Fibroblast of mammary gland (primary cell): ENCODE results near the gene TLL2.
A peak's percentile ranks its signal among the peaks of the same experiment; 100 is the strongest.

Source experiments
- DNase-seq: peaks from one replicate; pipeline ENCODE4 v3.0.0-alpha.2; 2010; ENCODE audit warnings: low read depth
- H3K4me3 ChIP-seq: 2 replicates; pipeline ENCODE4 v1.5.1; 2011; ENCODE audit warnings: low read depth, mild to moderate bottlenecking, low read length, moderate library complexity; ENCODE audit not compliant: control insufficient read depth
- TF ChIP-seq, protein P1 (sequence below): conservative IDR thresholded peaks from 2 replicates; pipeline ENCODE4 v1.5.1; 2011; ENCODE audit warnings: low read depth, low read length, inconsistent platforms; ENCODE audit not compliant: control insufficient read depth, insufficient read depth

The TLL2 gene

DNA sequence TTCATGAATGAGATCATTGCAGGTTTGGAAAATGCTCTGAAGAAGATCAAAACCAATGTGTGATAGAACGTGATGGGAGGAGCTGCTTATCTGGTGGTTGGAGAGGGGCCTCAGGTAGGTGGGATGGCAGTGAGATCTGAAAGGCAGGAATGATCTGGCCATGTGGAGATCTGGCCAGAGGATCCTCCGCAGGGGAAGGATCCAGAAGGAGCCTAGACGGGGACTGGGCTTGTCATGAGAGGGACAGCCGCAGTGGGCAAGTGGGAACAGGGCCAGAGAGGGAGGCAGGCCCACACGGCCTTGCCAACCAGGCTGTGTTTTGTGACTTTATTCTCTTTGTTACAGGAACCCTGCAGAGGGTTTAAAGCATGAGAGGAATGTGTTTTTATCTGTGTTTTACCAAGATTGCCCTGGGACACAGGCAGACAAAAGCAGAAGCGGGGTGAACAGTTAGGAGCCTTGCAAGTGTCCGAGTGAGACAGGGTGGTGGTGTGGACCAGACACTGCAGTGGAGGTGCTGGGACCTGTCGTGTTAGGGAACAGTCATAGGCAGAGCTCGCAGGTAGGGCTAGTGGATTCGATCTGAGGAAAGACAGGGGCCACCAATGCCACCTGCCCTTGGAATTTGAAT, 66.6 kb downstream of the TLL2 start:
- H3K4me3 ChIP-seq = no peak overlapping the region
- DNase-seq = no peak
- TF ChIP-seq, protein P1, sequence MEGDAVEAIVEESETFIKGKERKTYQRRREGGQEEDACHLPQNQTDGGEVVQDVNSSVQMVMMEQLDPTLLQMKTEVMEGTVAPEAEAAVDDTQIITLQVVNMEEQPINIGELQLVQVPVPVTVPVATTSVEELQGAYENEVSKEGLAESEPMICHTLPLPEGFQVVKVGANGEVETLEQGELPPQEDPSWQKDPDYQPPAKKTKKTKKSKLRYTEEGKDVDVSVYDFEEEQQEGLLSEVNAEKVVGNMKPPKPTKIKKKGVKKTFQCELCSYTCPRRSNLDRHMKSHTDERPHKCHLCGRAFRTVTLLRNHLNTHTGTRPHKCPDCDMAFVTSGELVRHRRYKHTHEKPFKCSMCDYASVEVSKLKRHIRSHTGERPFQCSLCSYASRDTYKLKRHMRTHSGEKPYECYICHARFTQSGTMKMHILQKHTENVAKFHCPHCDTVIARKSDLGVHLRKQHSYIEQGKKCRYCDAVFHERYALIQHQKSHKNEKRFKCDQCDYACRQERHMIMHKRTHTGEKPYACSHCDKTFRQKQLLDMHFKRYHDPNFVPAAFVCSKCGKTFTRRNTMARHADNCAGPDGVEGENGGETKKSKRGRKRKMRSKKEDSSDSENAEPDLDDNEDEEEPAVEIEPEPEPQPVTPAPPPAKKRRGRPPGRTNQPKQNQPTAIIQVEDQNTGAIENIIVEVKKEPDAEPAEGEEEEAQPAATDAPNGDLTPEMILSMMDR = no peak

GRCh38 chr10:96441987-96442643, 71.6 kb downstream of the TLL2 start:
- TF ChIP-seq, protein P1 = no peak
- no peak for DNase-seq
- no peak overlapping the region for H3K4me3 ChIP-seq

GRCh38 chr10:96441322-96441885, 72.3 kb downstream of the TLL2 start:
- TF ChIP-seq, protein P1 = no peak
- no peak for DNase-seq
- H3K4me3 ChIP-seq = no peak overlapping the region

DNA sequence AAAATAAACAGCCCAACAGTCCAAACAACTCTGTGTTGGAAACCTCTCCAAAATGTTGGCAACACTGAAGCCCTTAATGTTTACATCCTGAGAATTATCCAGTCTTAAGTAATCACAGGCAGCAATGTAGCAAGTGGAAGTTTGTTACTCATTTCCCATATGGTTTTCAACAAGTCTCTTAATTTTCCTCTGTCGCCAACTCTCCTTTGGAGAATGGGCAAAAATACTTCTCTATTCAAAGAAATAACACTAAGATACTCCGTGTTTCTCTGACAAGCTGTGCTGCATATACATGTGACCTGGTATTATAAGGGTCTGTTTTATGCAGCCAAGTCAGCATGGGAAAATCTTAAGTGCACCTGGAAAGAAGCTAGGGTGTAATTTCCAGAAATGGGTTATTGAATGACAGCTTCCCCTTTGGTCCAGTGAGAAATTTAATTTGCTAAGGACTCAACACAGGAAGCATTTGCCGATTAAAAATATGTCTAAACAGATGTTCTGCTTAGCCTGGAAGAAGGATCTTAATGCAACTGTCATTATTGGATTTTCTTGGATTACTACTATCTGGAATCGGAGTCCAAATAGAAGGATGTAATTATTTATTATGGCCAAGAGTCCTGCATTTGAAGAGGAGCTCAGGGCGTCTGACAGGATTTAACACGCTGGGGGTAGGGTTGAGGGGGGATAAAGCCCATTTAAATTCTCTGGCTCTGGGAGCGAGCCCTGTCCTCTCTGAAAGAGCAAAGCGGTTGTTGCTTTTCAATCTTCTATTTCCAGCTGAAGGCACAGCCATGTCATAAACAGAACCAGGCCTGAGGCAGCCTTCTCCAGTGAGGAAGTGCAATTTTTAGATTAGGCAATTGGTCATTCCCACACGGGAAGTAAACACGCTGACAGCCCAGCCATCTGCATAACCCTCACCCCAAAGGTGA, 73.1 kb downstream of the TLL2 start:
- H3K4me3 ChIP-seq = no peak overlapping the region
- TF ChIP-seq, protein P1 = no peak
- peak; percentile 5 for DNase-seq

GRCh38 chr10:96439725-96440124, 74.0 kb downstream of the TLL2 start:
- no peak for DNase-seq
- TF ChIP-seq, protein P1 = no peak

GRCh38 chr10:96436035-96436434, 77.7 kb downstream of the TLL2 start:
- no peak for DNase-seq
- H3K4me3 ChIP-seq = no peak overlapping the region
- TF ChIP-seq, protein P1 = no peak

More at GRCh38 chr10:96439725-96440124, 74.0 kb downstream of the TLL2 start:
- no peak overlapping the region for H3K4me3 ChIP-seq
